Muscle of leg (tissue), 11 donors: ENCODE data around the gene NMRK1. TPM values are rescaled to one million over a fixed set of nuclear protein-coding genes. Genes with fewer than 3 reads are reported as not detected.

ENCODE experiments used
- DNase-seq: peaks from one replicate; pipeline ENCODE4 v3.0.0; 2013
- H3K27ac ChIP-seq: one replicate; pipeline ENCODE4 v1.5.1; 2013; ENCODE audit warnings: mild to moderate bottlenecking, low read length, control low read depth
- H3K27me3 ChIP-seq: one replicate; pipeline ENCODE4 v1.6.1; 2013; ENCODE audit warnings: low read length; ENCODE audit not compliant: control insufficient read depth, insufficient read depth
- H3K36me3 ChIP-seq: one replicate; pipeline ENCODE4 v1.6.1; 2013; ENCODE audit warnings: low read length; ENCODE audit not compliant: control insufficient read depth, insufficient read depth
- H3K4me1 ChIP-seq: one replicate; pipeline ENCODE4 v1.6.1; 2013; ENCODE audit warnings: low read length; ENCODE audit not compliant: control insufficient read depth, insufficient read depth
- H3K4me3 ChIP-seq: one replicate; pipeline ENCODE4 v1.5.1; 2013; ENCODE audit warnings: low read length, control low read depth
- H3K9me3 ChIP-seq: replicated peaks from 2 replicates; pipeline ENCODE4 v1.6.1; 2013; ENCODE audit warnings: low read depth, low read length; ENCODE audit not compliant: control insufficient read depth
- WGBS: methylation state at CpG from one replicate; pipeline ENCODE4 v1.1.5; 2013; ENCODE audit warnings: missing lambda C conversion rate; ENCODE audit not compliant: insufficient coverage; 5-methylcytosine and 5-hydroxymethylcytosine counted together
- polyA plus RNA-seq, 8 donors: library from polyadenylated mRNA; unstranded; fragments of 120-200 nt; gene quantifications; one replicate each; pipeline versions ENCODE4 v1.2.1 to v1.2.3, GENCODE V29; 2013; ENCODE audit warnings: inconsistent platforms in 1 of 8, low replicate concordance in 1 of 8; ENCODE audit not compliant: insufficient read length in 8 of 8, insufficient read depth in 1 of 8
- total RNA-seq: library from RNA; stranded (reverse); fragments of 120-200 nt; gene quantifications from one replicate; pipeline ENCODE4 v1.2.4, GENCODE V29; 2013

Gene NMRK1
- total and polyA plus RNA-seq, 9 donors: 8.8 to 17.0 (median 11.7) TPM

GRCh38 chr9:75105019-75105540 lies 17.1 kb upstream of the NMRK1 start:
- Histone ChIP-seq H3K27me3 (no peaks in the 10 kb centered on the region), H3K4me1 (no peaks in the 10 kb centered on the region), H3K9me3 (no peaks in the 10 kb centered on the region), H3K36me3 (no peaks in the 10 kb centered on the region), H3K27ac (no peak overlapping the region), H3K4me3 (no peak overlapping the region)
- WGBS: 88% methylated on average over 2 of the region's 2 CpGs
- no peak for DNase-seq

DNA sequence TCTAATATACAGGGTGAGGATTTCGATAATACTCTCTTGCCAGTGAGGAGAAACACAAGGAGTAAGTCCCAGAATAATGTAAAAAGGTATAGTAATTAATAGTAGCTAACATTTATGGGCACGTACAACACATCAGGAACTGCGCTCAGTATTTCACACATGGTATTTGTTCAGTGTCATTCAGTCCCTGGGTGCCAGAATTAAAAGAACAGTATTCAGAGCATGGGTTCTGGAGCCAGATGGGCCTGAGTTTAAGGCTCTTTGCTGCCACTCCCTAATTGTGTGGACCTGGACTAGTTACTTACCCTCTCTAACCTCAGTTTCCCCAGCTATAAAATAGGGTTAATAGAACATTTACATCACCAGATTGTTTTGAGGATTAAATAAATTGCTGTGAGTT lies 16.7 kb upstream of the NMRK1 start:
- no peaks in the 10 kb centered on the region for H3K27me3 ChIP-seq
- no peaks in the 10 kb centered on the region for H3K36me3 ChIP-seq
- no peak overlapping the region for H3K27ac ChIP-seq
- no peak overlapping the region for H3K4me3 ChIP-seq
- H3K4me1 ChIP-seq: no peaks in the 10 kb centered on the region
- WGBS: 100% methylated on average over 1 of the region's 3 CpGs
- H3K9me3 ChIP-seq: no peaks in the 10 kb centered on the region
- no peak for DNase-seq

DNA sequence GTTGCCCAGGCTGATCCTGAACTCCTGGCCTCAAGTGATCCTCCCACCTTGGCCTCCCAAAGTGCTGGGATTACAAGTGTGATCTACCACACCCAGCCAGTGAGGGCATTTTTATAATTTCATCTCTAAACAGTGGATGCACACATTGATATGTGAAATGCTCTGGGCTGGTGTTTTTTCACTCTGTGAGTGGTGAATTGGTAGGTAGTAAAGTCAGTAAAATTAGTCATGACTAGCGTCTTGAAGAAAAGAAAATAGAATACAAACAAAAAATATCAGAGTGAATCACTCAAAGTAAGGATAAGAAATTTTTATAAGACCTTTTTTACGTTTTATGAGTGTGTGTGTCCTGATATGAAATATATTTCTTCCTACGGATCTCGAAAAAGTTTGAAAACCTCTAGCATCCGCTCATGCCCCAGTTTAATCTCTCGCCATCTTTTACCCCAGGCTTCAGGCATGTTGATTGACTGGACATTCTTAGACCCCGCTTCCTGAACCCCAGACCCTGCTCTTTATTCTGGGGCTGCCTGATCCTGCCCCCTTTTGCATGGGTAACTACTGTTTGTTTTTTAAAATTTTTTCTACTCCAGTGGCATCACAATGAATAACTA lies 14.3 kb upstream of the NMRK1 start:
- Histone ChIP-seq H3K27me3 (no peaks in the 10 kb centered on the region), H3K36me3 (no peaks in the 10 kb centered on the region), H3K27ac (no peak overlapping the region), H3K4me3 (no peak overlapping the region), H3K9me3 (no peaks in the 10 kb centered on the region), H3K4me1 (no peaks in the 10 kb centered on the region)
- no peak for DNase-seq
- WGBS: no CpG with 5 or more reads among the region's 7 CpGs

DNA sequence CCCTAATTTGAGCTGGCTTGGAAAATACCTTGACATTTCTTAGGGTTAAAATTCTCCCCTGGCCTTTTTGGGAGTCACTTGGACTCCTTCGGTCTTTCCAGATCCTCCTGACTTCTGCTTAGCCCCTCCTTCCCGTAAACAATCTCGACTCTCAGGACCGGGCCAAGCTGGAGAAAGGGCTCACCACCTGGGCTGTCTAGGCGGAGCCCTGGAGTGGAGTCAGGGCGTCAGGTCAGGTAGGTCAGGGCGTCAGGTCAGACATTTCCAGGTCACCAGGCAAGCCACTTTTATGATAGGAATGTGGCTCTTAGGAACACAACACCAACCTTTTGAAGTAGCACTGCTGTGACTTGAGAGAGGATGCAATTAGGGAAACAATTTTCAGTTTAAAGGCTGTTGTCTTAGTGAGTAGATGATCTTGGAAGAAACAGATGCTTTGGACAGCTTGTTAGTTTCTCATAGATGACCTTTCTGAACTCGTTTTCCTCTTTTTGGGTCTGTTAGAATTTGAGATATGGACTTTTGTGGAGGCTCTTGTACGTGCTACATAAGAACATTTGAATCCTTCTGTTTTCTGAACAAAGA lies 13.1 kb upstream of the NMRK1 start:
- WGBS: 37% methylated on average over 3 of the region's 9 CpGs
- no peaks in the 10 kb centered on the region for H3K4me1 ChIP-seq
- H3K9me3 ChIP-seq: no peaks in the 10 kb centered on the region
- H3K27ac ChIP-seq: no peak overlapping the region
- no peak overlapping the region for H3K4me3 ChIP-seq
- no peaks in the 10 kb centered on the region for H3K27me3 ChIP-seq
- DNase-seq: no peak
- no peaks in the 10 kb centered on the region for H3K36me3 ChIP-seq

GRCh38 chr9:75096796-75097195 lies 8.8 kb upstream of the NMRK1 start:
- no peak for DNase-seq
- WGBS: no CpG with 5 or more reads among the region's 4 CpGs
- Histone ChIP-seq H3K4me1 (no peaks in the 10 kb centered on the region), H3K36me3 (no peaks in the 10 kb centered on the region), H3K4me3 (no peak overlapping the region), H3K27ac (no peak overlapping the region), H3K9me3 (no peaks in the 10 kb centered on the region), H3K27me3 (no peaks in the 10 kb centered on the region)

DNA sequence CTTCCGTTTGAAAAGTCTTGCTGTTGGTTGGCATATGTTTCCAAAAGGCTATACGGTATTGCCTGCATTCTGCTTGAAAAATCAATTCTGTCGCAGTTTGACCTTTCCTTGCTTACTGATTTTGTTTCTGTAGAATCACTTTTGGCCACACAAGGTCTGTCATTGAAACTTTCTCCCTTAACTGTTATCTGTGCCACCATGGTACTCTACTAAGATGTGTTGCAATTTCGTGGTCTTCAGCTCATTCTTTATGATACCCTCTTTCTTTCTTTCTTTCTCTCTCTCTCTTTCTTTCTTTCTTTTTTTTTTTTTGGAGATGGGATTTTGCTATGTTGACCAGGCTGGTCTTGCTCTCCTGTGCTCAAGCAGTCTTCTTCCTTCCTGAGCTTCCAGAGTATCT lies 4.8 kb upstream of the NMRK1 start:
- 80% methylated on average over 1 of the region's 4 CpGs for WGBS
- Histone ChIP-seq H3K9me3 (no peaks in the 10 kb centered on the region), H3K4me3 (no peak overlapping the region), H3K4me1 (peaks cover 4% of the 10 kb centered on the region), H3K27ac (no peak overlapping the region), H3K36me3 (no peaks in the 10 kb centered on the region), H3K27me3 (no peaks in the 10 kb centered on the region)
- DNase-seq: no peak

GRCh38 chr9:75090579-75090978 lies 2.6 kb upstream of the NMRK1 start:
- no CpG with 5 or more reads among the region's 4 CpGs for WGBS
- peaks cover 9% of the 10 kb centered on the region for H3K4me1 ChIP-seq
- H3K9me3 ChIP-seq: no peaks in the 10 kb centered on the region
- H3K36me3 ChIP-seq: no peaks in the 10 kb centered on the region
- no peak for DNase-seq
- no peaks in the 10 kb centered on the region for H3K27me3 ChIP-seq
- H3K4me3 ChIP-seq: no peak overlapping the region
- no peak overlapping the region for H3K27ac ChIP-seq

GRCh38 chr9:75089373-75089766 lies 1.4 kb upstream of the NMRK1 start:
- DNase-seq: no peak
- Histone ChIP-seq H3K27ac (peak overlapping the region; percentile 96), H3K4me3 (peak overlapping the region; percentile 96), H3K9me3 (no peaks in the 10 kb centered on the region), H3K36me3 (no peaks in the 10 kb centered on the region), H3K4me1 (peaks cover 9% of the 10 kb centered on the region), H3K27me3 (no peaks in the 10 kb centered on the region)
- no CpG with 5 or more reads among the region's 11 CpGs for WGBS

- under 1% methylated on average over 24 of the region's 43 CpGs for WGBS
- peaks cover 9% of the 10 kb centered on the region for H3K4me1 ChIP-seq
Measured at GRCh38 chr9:75088646-75089372, 854 bp upstream of the NMRK1 start.

DNA sequence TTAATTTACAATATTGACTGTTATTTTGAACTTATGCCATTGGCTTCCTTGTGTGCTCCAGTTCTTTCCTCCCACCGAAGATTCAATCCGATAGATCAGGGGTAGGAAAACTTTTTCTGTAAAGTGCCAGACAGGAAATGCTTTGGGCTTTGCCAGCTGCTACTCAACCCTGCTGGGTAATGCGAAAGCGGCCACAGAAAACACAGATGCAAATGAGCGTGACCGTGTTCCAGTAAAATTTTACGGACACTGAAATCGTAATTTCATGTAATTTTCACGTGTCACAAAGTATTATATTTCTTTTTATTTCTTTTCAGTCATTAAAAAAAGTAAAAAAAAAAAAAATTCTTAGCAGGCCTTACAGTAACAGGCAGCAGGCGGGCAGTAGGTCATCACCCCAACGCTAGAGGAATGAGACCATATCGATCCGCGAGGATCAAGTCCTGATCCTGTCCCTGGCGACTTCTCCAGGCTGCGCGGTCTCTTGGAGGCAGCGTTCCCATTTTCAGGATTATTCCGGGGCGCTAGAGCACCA lies 599 bp downstream of the NMRK1 start:
- DNase-seq: peak; percentile 80
- H3K4me3 ChIP-seq: peak overlapping the region; percentile 97
- peak overlapping the region; percentile 98 for H3K27ac ChIP-seq
- no peaks in the 10 kb centered on the region for H3K9me3 ChIP-seq
- H3K36me3 ChIP-seq: no peaks in the 10 kb centered on the region
- H3K27me3 ChIP-seq: no peaks in the 10 kb centered on the region
- peaks cover 9% of the 10 kb centered on the region for H3K4me1 ChIP-seq
- WGBS: 3% methylated on average over 13 of the region's 20 CpGs

More at GRCh38 chr9:75088646-75089372, 854 bp upstream of the NMRK1 start:
- Histone ChIP-seq H3K27ac (peak overlapping the region; percentile 96), H3K9me3 (no peaks in the 10 kb centered on the region), H3K4me3 (peak overlapping the region; percentile 96), H3K27me3 (no peaks in the 10 kb centered on the region), H3K36me3 (no peaks in the 10 kb centered on the region)
- peak; percentile 84 for DNase-seq
